Measurements from ENCODE around the gene SRSF6.

The SRSF6 gene

GRCh38 chr20:43430265-43431133 lies 27.2 kb upstream of the SRSF6 start:
- no peak for DNase-seq (ENCODE audit: low read depth in 1 of 2, low spot score in 1 of 2)

GRCh38 chr20:43431134-43431519 lies 26.6 kb upstream of the SRSF6 start:
- H3K27ac ChIP-seq (replicated peaks): no peak overlapping the region
- DNase-seq (ENCODE audit: low read depth in 1 of 2, low spot score in 1 of 2): no peak
- H3K4me3 ChIP-seq (replicated peaks; ENCODE audit: insufficient read depth, low read length): no peak overlapping the region
- TF ChIP-seq GABPA (IDR thresholded peaks at IDR 0.05; ENCODE audit: low read depth): no peak
- TF ChIP-seq REST (IDR thresholded peaks at IDR 0.05; ENCODE audit: insufficient replicate concordance, low read depth): no peak
- no peak for TF ChIP-seq SPI1 (IDR thresholded peaks at IDR 0.05; ENCODE audit: borderline replicate concordance, low read depth)
- H3K27me3 ChIP-seq (ENCODE audit: insufficient read depth, poor library complexity, severe bottlenecking): no peaks in the 10 kb centered on the region

More at GRCh38 chr20:43430265-43431133, 27.2 kb upstream of the SRSF6 start:
- H3K27ac ChIP-seq (replicated peaks): no peak overlapping the region
- no peak for TF ChIP-seq CTCF (IDR thresholded peaks at IDR 0.05; ENCODE audit: insufficient read depth, low read length)
- TF ChIP-seq POLR2AphosphoS5 (IDR thresholded peaks at IDR 0.05; ENCODE audit: low read depth): no peak
- no peak for TF ChIP-seq GABPA (IDR thresholded peaks at IDR 0.05; ENCODE audit: low read depth)
- TF ChIP-seq REST (IDR thresholded peaks at IDR 0.05; ENCODE audit: insufficient replicate concordance, low read depth): no peak
- TF ChIP-seq SPI1 (IDR thresholded peaks at IDR 0.05; ENCODE audit: borderline replicate concordance, low read depth): no peak
- no peaks in the 10 kb centered on the region for H3K27me3 ChIP-seq (ENCODE audit: insufficient read depth, poor library complexity, severe bottlenecking)
- H3K4me3 ChIP-seq (replicated peaks; ENCODE audit: insufficient read depth, low read length): no peak overlapping the region

- no peak overlapping the region for H3K27ac ChIP-seq (replicated peaks)
- TF ChIP-seq SPI1 (IDR thresholded peaks at IDR 0.05; ENCODE audit: borderline replicate concordance, low read depth) (no peak), REST (IDR thresholded peaks at IDR 0.05; ENCODE audit: insufficient replicate concordance, low read depth) (no peak), GABPA (IDR thresholded peaks at IDR 0.05; ENCODE audit: low read depth) (no peak), CTCF (IDR thresholded peaks at IDR 0.05; ENCODE audit: insufficient read depth, low read length) (no peak), POLR2AphosphoS5 (IDR thresholded peaks at IDR 0.05; ENCODE audit: low read depth) (no peak)
- DNase-seq (ENCODE audit: low read depth in 1 of 2, low spot score in 1 of 2): no peak
Measured at GRCh38 chr20:43432498-43432897, 25.2 kb upstream of the SRSF6 start.

More at GRCh38 chr20:43432498-43432897, 25.2 kb upstream of the SRSF6 start:
- H3K4me3 ChIP-seq (replicated peaks; ENCODE audit: insufficient read depth, low read length): no peak overlapping the region
- no peaks in the 10 kb centered on the region for H3K27me3 ChIP-seq (ENCODE audit: insufficient read depth, poor library complexity, severe bottlenecking)
